MM.1S (cell line): ENCODE results near the gene SLC26A2.

Experiments used
- DNase-seq: peaks from one replicate; pipeline ENCODE4 v3.0.0-alpha.2; 2015
- H2AFZ ChIP-seq: fragments of 300-600 bp; sonication (generic); 2 replicates; pipeline ENCODE4 v1.6.0; 2016; ENCODE audit warnings: antibody characterized with exemption, low read length
- H3F3A ChIP-seq: fragments of 300-600 bp; sonication (generic); 2 replicates; pipeline ENCODE4 v1.6.1; 2016; ENCODE audit warnings: mild to moderate bottlenecking, antibody characterized with exemption, low read length, moderate library complexity, mixed read lengths; ENCODE audit not compliant: insufficient read depth
- H3K27ac ChIP-seq: fragments of 300-600 bp; sonication (generic); 2 replicates; pipeline ENCODE4 v1.5.1; 2016; ENCODE audit warnings: mild to moderate bottlenecking, low read length
- H3K27me3 ChIP-seq: fragments of 300-600 bp; sonication (generic); replicated peaks from 2 replicates; pipeline ENCODE4 v1.6.0; 2016; ENCODE audit warnings: low read length; ENCODE audit not compliant: insufficient read depth
- H3K36me3 ChIP-seq: fragments of 300-600 bp; sonication (generic); replicated peaks from 2 replicates; pipeline ENCODE4 v1.6.1; 2016; ENCODE audit warnings: mild to moderate bottlenecking, low read length, mixed read lengths; ENCODE audit not compliant: insufficient read depth
- H3K4me1 ChIP-seq: fragments of 300-600 bp; sonication (generic); 2 replicates; pipeline ENCODE4 v1.6.1; 2016; ENCODE audit warnings: low read length, mixed read lengths
- H3K4me2 ChIP-seq: fragments of 300-600 bp; sonication (generic); 2 replicates; pipeline ENCODE4 v1.6.0; 2016; ENCODE audit warnings: low read depth, low read length
- H3K4me3 ChIP-seq: fragments of 300-600 bp; sonication (generic); 2 replicates; pipeline ENCODE4 v1.5.1; 2016; ENCODE audit warnings: low read length, mixed read lengths
- H3K79me2 ChIP-seq: fragments of 300-600 bp; sonication (generic); 2 replicates; pipeline ENCODE4 v1.6.1; 2016; ENCODE audit warnings: mixed run types, low read length, mixed read lengths
- H3K9ac ChIP-seq: fragments of 300-600 bp; sonication (generic); 2 replicates; pipeline ENCODE4 v1.6.1; 2016; ENCODE audit warnings: low read length, mixed read lengths
- H3K9me2 ChIP-seq: fragments of 300-600 bp; sonication (generic); replicated peaks from 2 replicates; pipeline ENCODE4 v1.6.1; 2016; ENCODE audit warnings: mild to moderate bottlenecking, low read length, mixed read lengths; ENCODE audit not compliant: insufficient read depth
- H3K9me3 ChIP-seq: fragments of 300-600 bp; sonication (generic); replicated peaks from 2 replicates; pipeline ENCODE4 v1.6.1; 2016; ENCODE audit warnings: mild to moderate bottlenecking, low read length, mixed read lengths; ENCODE audit not compliant: insufficient read depth
- H4K20me1 ChIP-seq: fragments of 300-600 bp; sonication (generic); 2 replicates; pipeline ENCODE4 v1.6.1; 2016; ENCODE audit warnings: mild to moderate bottlenecking, low read length, moderate library complexity, mixed read lengths; ENCODE audit not compliant: insufficient read depth
- CTCF ChIP-seq: fragments of 300-600 bp; sonication (generic); IDR thresholded peaks from 2 replicates; pipeline ENCODE4 v1.5.1; 2016; ENCODE audit warnings: antibody characterized with exemption, low read length, mixed read lengths
- EZH2 ChIP-seq: fragments of 300-600 bp; sonication (generic); optimal IDR thresholded peaks from 2 replicates; pipeline ENCODE3; 2017; ENCODE audit warnings: low read depth, mild to moderate bottlenecking, antibody characterized with exemption, low read length, mixed read lengths
- EZH2phosphoT487 ChIP-seq: fragments of 300-600 bp; sonication (generic); IDR thresholded peaks from 2 replicates; pipeline ENCODE4 v1.6.1; 2018; ENCODE audit warnings: antibody characterized with exemption, low read length

The SLC26A2 gene

GRCh38 chr5:150007050-150007449 is 46.5 kb downstream of the SLC26A2 start:
- Histone ChIP-seq H3K4me2 (no peak overlapping the region), H2AFZ (no peak overlapping the region), H4K20me1 (no peaks in the 10 kb centered on the region; the same call in 1 of the 2 replicates), H3K79me2 (peaks cover 84% of the 10 kb centered on the region), H3K9me2 (no peaks in the 10 kb centered on the region), H3K9me3 (no peaks in the 10 kb centered on the region), H3F3A (no peaks in the 10 kb centered on the region), H3K4me1 (peaks cover 8% of the 10 kb centered on the region), H3K27ac (no peak overlapping the region), H3K36me3 (peaks cover 10% of the 10 kb centered on the region), H3K4me3 (no peak overlapping the region), H3K27me3 (no peaks in the 10 kb centered on the region), H3K9ac (no peak overlapping the region)
- DNase-seq, result no peak
- TF ChIP-seq EZH2, result no peak
- TF ChIP-seq CTCF, result no peak
- TF ChIP-seq EZH2phosphoT487, result no peak

GRCh38 chr5:150009671-150010387 is 49.3 kb downstream of the SLC26A2 start:
- Histone ChIP-seq H3K9ac (no peak overlapping the region), H2AFZ (no peak overlapping the region), H3K36me3 (peaks cover 28% of the 10 kb centered on the region), H3K4me1 (no peaks in the 10 kb centered on the region), H3K27ac (no peak overlapping the region), H3K27me3 (no peaks in the 10 kb centered on the region), H4K20me1 (no peaks in the 10 kb centered on the region; the same call in 1 of the 2 replicates), H3K4me2 (no peak overlapping the region), H3K9me2 (no peaks in the 10 kb centered on the region), H3K9me3 (no peaks in the 10 kb centered on the region), H3K4me3 (no peak overlapping the region), H3F3A (no peaks in the 10 kb centered on the region), H3K79me2 (peaks cover 68% of the 10 kb centered on the region)
- DNase-seq, result no peak
- TF ChIP-seq EZH2phosphoT487 (no peak), CTCF (no peak), EZH2 (no peak)

GRCh38 chr5:150013931-150014330 is 53.4 kb downstream of the SLC26A2 start:
- H3K27me3 ChIP-seq, result no peaks in the 10 kb centered on the region
- no peaks in the 10 kb centered on the region for H3K9me2 ChIP-seq
- no peak overlapping the region for H3K27ac ChIP-seq
- H3K36me3 ChIP-seq, result peaks cover 34% of the 10 kb centered on the region
- H3K4me2 ChIP-seq, result no peak overlapping the region
- DNase-seq, result no peak
- no peak overlapping the region for H2AFZ ChIP-seq
- no peak overlapping the region for H3K4me3 ChIP-seq
- TF ChIP-seq CTCF (no peak), EZH2 (no peak), EZH2phosphoT487 (no peak)
- H3K79me2 ChIP-seq, result peaks cover 55% of the 10 kb centered on the region
- no peaks in the 10 kb centered on the region for H3K9me3 ChIP-seq
- no peak overlapping the region for H3K9ac ChIP-seq
- H3F3A ChIP-seq, result no peaks in the 10 kb centered on the region
- H4K20me1 ChIP-seq, result no peaks in the 10 kb centered on the region
- peaks cover 11% of the 10 kb centered on the region for H3K4me1 ChIP-seq
